ENCODE measurements around the gene CYP4F12. TPM values are rescaled to one million over a fixed set of nuclear protein-coding genes. Genes with fewer than 3 reads are reported as not detected.
A peak's percentile ranks its signal among the peaks of the same experiment; 100 is the strongest.

Gene CYP4F12
- 100 to 1,000 TPM in 2 of 4 donors, 10 to 100 TPM in 2; 46.9 to 398 (median 186) TPM for polyA plus RNA-seq
- long read RNA-seq, donor 1 = 0 reads
- long read RNA-seq, donor 2, partial matches to known transcripts = 0 of 3 reads
- long read RNA-seq, donor 2, other reads (novel, unspliced or antisense) = 0 of 3 reads
- long read RNA-seq, donor 3, partial matches to known transcripts = 18 of 27 reads
- long read RNA-seq, donor 3, other reads (novel, unspliced or antisense) = 0 of 27 reads
- long read RNA-seq, donor 4 = 0 reads
- long read RNA-seq, donor 5 = 0 reads
- long read RNA-seq, donor 6, partial matches to known transcripts = 0 of 7 reads
- long read RNA-seq, donor 6, other reads (novel, unspliced or antisense) = 0 of 7 reads
- long read RNA-seq, donor 7 = 0 reads
- long read RNA-seq, donor 8 = 0 reads
- long read RNA-seq, donor 9, partial matches to known transcripts = 0 of 1 reads
- long read RNA-seq, donor 9, other reads (novel, unspliced or antisense) = 0 of 1 reads
- long read RNA-seq, donor 10, partial matches to known transcripts = 0 of 3 reads
- long read RNA-seq, donor 10, other reads (novel, unspliced or antisense) = 0 of 3 reads

GRCh38 chr19:15672580-15673175 lies at the start of gene CYP4F12:
CYP4F12 (plus strand) TSS chr19:15673087; CDS start chr19:15673530, 443 bp downstream.
- Histone ChIP-seq H3K4me3 (ENCODE audit: low read depth in 1 of 3, low read length in 3 of 3) (peak within 1 kb of the TSS in 2 of 3 donors; percentile 40 to 85), H3K9me3 (ENCODE audit: control insufficient read depth in 2 of 2, insufficient read depth in 1 of 2, low read depth in 1 of 2, low read length in 1 of 2) (no peaks in the 10 kb centered on the region), H3K27ac (ENCODE audit: low read depth in 1 of 3, low read length in 2 of 3) (peak within 1 kb of the TSS; percentile 88 to 97 (median 94)), H3K36me3 (ENCODE audit: control insufficient read depth in 3 of 3, insufficient read depth in 2 of 3, low read depth in 1 of 3, low read length in 3 of 3) (peaks cover 0 to 3% (median 0%) of the 10 kb centered on the region in 3 donors), H3K27me3 (ENCODE audit: control insufficient read depth in 3 of 3, insufficient read depth in 3 of 3, low read length in 3 of 3) (peaks cover 0 to 3% (median 0%) of the 10 kb centered on the region in 3 donors), H3K4me1 (ENCODE audit: control insufficient read depth in 3 of 3, insufficient read depth in 2 of 3, low read depth in 1 of 3, low read length in 2 of 3) (peaks cover 3 to 18% (median 5%) of the 10 kb centered on the region in 3 donors)
- WGBS, 3 donors = 2 to 20% (median 14%) methylated on average over 6 of the region's 6 CpGs
- DNase-seq = peak; percentile 97 to 100
- FAIRE-seq = no peak

GRCh38 chr19:15623711-15624318 lies 49.1 kb upstream of the CYP4F12 start:
- 11 to 14% (median 11%) methylated on average over 9 of the region's 9 CpGs for WGBS, 3 donors
- Histone ChIP-seq H3K27ac (ENCODE audit: low read depth in 1 of 3, low read length in 2 of 3) (no peak overlapping the region), H3K27me3 (ENCODE audit: control insufficient read depth in 3 of 3, insufficient read depth in 3 of 3, low read length in 3 of 3) (peaks cover 0 to 2% (median 0%) of the 10 kb centered on the region in 3 donors), H3K36me3 (ENCODE audit: control insufficient read depth in 3 of 3, insufficient read depth in 2 of 3, low read depth in 1 of 3, low read length in 3 of 3) (no peaks in the 10 kb centered on the region), H3K4me3 (ENCODE audit: low read depth in 1 of 3, low read length in 3 of 3) (no peak overlapping the region), H3K4me1 (ENCODE audit: control insufficient read depth in 3 of 3, insufficient read depth in 2 of 3, low read depth in 1 of 3, low read length in 2 of 3) (peaks cover 0 to 4% (median 0%) of the 10 kb centered on the region in 3 donors), H3K9me3 (ENCODE audit: control insufficient read depth in 2 of 2, insufficient read depth in 1 of 2, low read depth in 1 of 2, low read length in 1 of 2) (peaks cover 0 to 6% of the 10 kb centered on the region in 2 donors)
- peak in 1 of 2 donors; percentile 24 for DNase-seq
- FAIRE-seq = no peak

GRCh38 chr19:15628236-15629002 lies 44.5 kb upstream of the CYP4F12 start:
- no peak for FAIRE-seq
- H3K36me3 ChIP-seq (ENCODE audit: control insufficient read depth in 3 of 3, insufficient read depth in 2 of 3, low read depth in 1 of 3, low read length in 3 of 3) = no peaks in the 10 kb centered on the region
- H3K27me3 ChIP-seq (ENCODE audit: control insufficient read depth in 3 of 3, insufficient read depth in 3 of 3, low read length in 3 of 3) = peaks cover 0 to 2% (median 0%) of the 10 kb centered on the region in 3 donors
- no peaks in the 10 kb centered on the region for H3K4me1 ChIP-seq (ENCODE audit: control insufficient read depth in 3 of 3, insufficient read depth in 2 of 3, low read depth in 1 of 3, low read length in 2 of 3)
- 56 to 61% (median 57%) methylated on average over 20 to 22 of the region's 22 CpGs for WGBS, 3 donors
- H3K9me3 ChIP-seq (ENCODE audit: control insufficient read depth in 2 of 2, insufficient read depth in 1 of 2, low read depth in 1 of 2, low read length in 1 of 2) = peaks cover 0 to 6% of the 10 kb centered on the region in 2 donors
- H3K27ac ChIP-seq (ENCODE audit: low read depth in 1 of 3, low read length in 2 of 3) = no peak overlapping the region
- no peak overlapping the region for H3K4me3 ChIP-seq (ENCODE audit: low read depth in 1 of 3, low read length in 3 of 3)
- no peak for DNase-seq

- WGBS, 3 donors = 5 to 12% (median 11%) methylated on average over 24 to 25 of the region's 25 CpGs
- no peak for FAIRE-seq
These were observed 43.6 kb upstream of the CYP4F12 start for GRCh38 chr19:15629003-15629880.

GRCh38 chr19:15631817-15632216 lies 41.1 kb upstream of the CYP4F12 start:
- Histone ChIP-seq H3K36me3 (ENCODE audit: control insufficient read depth in 3 of 3, insufficient read depth in 2 of 3, low read depth in 1 of 3, low read length in 3 of 3) (no peaks in the 10 kb centered on the region), H3K27ac (ENCODE audit: low read depth in 1 of 3, low read length in 2 of 3) (no peak overlapping the region), H3K4me3 (ENCODE audit: low read depth in 1 of 3, low read length in 3 of 3) (no peak overlapping the region), H3K4me1 (ENCODE audit: control insufficient read depth in 3 of 3, insufficient read depth in 2 of 3, low read depth in 1 of 3, low read length in 2 of 3) (no peaks in the 10 kb centered on the region), H3K27me3 (ENCODE audit: control insufficient read depth in 3 of 3, insufficient read depth in 3 of 3, low read length in 3 of 3) (no peaks in the 10 kb centered on the region), H3K9me3 (ENCODE audit: control insufficient read depth in 2 of 2, insufficient read depth in 1 of 2, low read depth in 1 of 2, low read length in 1 of 2) (peaks cover 0 to 6% of the 10 kb centered on the region in 2 donors)
- FAIRE-seq = no peak
- 1 to 5% (median 3%) methylated on average over 6 to 9 of the region's 9 CpGs for WGBS, 3 donors
- peak; percentile 17 to 36 for DNase-seq

More at GRCh38 chr19:15629003-15629880, 43.6 kb upstream of the CYP4F12 start:
- H3K27ac ChIP-seq (ENCODE audit: low read depth in 1 of 3, low read length in 2 of 3) = no peak overlapping the region
- no peaks in the 10 kb centered on the region for H3K27me3 ChIP-seq (ENCODE audit: control insufficient read depth in 3 of 3, insufficient read depth in 3 of 3, low read length in 3 of 3)
- no peak overlapping the region for H3K4me3 ChIP-seq (ENCODE audit: low read depth in 1 of 3, low read length in 3 of 3)
- H3K36me3 ChIP-seq (ENCODE audit: control insufficient read depth in 3 of 3, insufficient read depth in 2 of 3, low read depth in 1 of 3, low read length in 3 of 3) = no peaks in the 10 kb centered on the region
- H3K9me3 ChIP-seq (ENCODE audit: control insufficient read depth in 2 of 2, insufficient read depth in 1 of 2, low read depth in 1 of 2, low read length in 1 of 2) = peaks cover 0 to 6% of the 10 kb centered on the region in 2 donors
- peak; percentile 88 to 91 for DNase-seq
- H3K4me1 ChIP-seq (ENCODE audit: control insufficient read depth in 3 of 3, insufficient read depth in 2 of 3, low read depth in 1 of 3, low read length in 2 of 3) = no peaks in the 10 kb centered on the region

- DNase-seq (no peak), FAIRE-seq (no peak)
- 56 to 87% (median 66%) methylated on average over 5 of the region's 5 CpGs for WGBS, 3 donors
- Histone ChIP-seq H3K27ac (ENCODE audit: low read depth in 1 of 3, low read length in 2 of 3) (no peak overlapping the region), H3K36me3 (ENCODE audit: control insufficient read depth in 3 of 3, insufficient read depth in 2 of 3, low read depth in 1 of 3, low read length in 3 of 3) (no peaks in the 10 kb centered on the region), H3K4me3 (ENCODE audit: low read depth in 1 of 3, low read length in 3 of 3) (no peak overlapping the region), H3K9me3 (ENCODE audit: control insufficient read depth in 2 of 2, insufficient read depth in 1 of 2, low read depth in 1 of 2, low read length in 1 of 2) (peaks cover 0 to under 1% of the 10 kb centered on the region in 2 donors), H3K27me3 (ENCODE audit: control insufficient read depth in 3 of 3, insufficient read depth in 3 of 3, low read length in 3 of 3) (no peaks in the 10 kb centered on the region), H3K4me1 (ENCODE audit: control insufficient read depth in 3 of 3, insufficient read depth in 2 of 3, low read depth in 1 of 3, low read length in 2 of 3) (no peaks in the 10 kb centered on the region)
These were observed 39.6 kb upstream of the CYP4F12 start for GRCh38 chr19:15633082-15633835.

- Histone ChIP-seq H3K4me3 (ENCODE audit: low read depth in 1 of 3, low read length in 3 of 3) (no peak overlapping the region), H3K9me3 (ENCODE audit: control insufficient read depth in 2 of 2, insufficient read depth in 1 of 2, low read depth in 1 of 2, low read length in 1 of 2) (no peaks in the 10 kb centered on the region), H3K4me1 (ENCODE audit: control insufficient read depth in 3 of 3, insufficient read depth in 2 of 3, low read depth in 1 of 3, low read length in 2 of 3) (no peaks in the 10 kb centered on the region), H3K27me3 (ENCODE audit: control insufficient read depth in 3 of 3, insufficient read depth in 3 of 3, low read length in 3 of 3) (no peaks in the 10 kb centered on the region), H3K36me3 (ENCODE audit: control insufficient read depth in 3 of 3, insufficient read depth in 2 of 3, low read depth in 1 of 3, low read length in 3 of 3) (no peaks in the 10 kb centered on the region), H3K27ac (ENCODE audit: low read depth in 1 of 3, low read length in 2 of 3) (no peak overlapping the region)
- peak in 1 of 2 donors; percentile 76 for DNase-seq
- no peak for FAIRE-seq
- WGBS, 3 donors = 26 to 66% (median 39%) methylated on average over 3 of the region's 3 CpGs
These were observed 38.8 kb upstream of the CYP4F12 start for GRCh38 chr19:15634105-15634504.
